GM04504 (cell line): ENCODE data around the gene ID3.
A peak's percentile ranks its signal among the peaks of the same experiment; 100 is the strongest.

Experiments
- DNase-seq: peaks from one replicate; pipeline ENCODE4 v3.0.0-alpha.2; 2012; ENCODE audit warnings: low read depth

ID3 gene

GRCh38 chr1:23564529-23565122, 5.3 kb upstream of the ID3 start:
- DNase-seq = no peak

GRCh38 chr1:23563755-23564374, 4.6 kb upstream of the ID3 start:
- no peak for DNase-seq

GRCh38 chr1:23563003-23563402, 3.7 kb upstream of the ID3 start:
- no peak for DNase-seq

GRCh38 chr1:23562137-23562876, 3.0 kb upstream of the ID3 start:
- DNase-seq = peak; percentile 95

- DNase-seq = no peak
These were observed 2.5 kb upstream of the ID3 start for GRCh38 chr1:23561813-23562100.

- DNase-seq = no peak
These were observed 1.9 kb upstream of the ID3 start for GRCh38 chr1:23561076-23561812.

GRCh38 chr1:23559985-23560741, 862 bp upstream of the ID3 start:
- no peak for DNase-seq

DNA sequence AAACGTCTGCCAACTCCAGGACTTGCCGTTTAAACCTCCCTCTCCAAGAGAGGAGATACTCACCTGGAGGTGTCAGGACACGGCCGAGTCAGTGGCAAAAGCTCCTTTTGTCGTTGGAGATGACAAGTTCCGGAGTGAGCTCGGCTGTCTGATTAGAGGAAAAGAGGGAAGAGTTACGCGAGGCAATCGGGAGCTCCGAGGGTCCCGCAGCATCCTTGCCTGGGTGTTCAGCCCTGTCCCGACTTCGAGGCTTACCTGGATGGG, 497 bp downstream of the ID3 start:
- DNase-seq = no peak

GRCh38 chr1:23558140-23558871, 995 bp downstream of the ID3 start:
- DNase-seq = no peak

GRCh38 chr1:23557471-23558124, 1.7 kb downstream of the ID3 start:
- DNase-seq = no peak

DNA sequence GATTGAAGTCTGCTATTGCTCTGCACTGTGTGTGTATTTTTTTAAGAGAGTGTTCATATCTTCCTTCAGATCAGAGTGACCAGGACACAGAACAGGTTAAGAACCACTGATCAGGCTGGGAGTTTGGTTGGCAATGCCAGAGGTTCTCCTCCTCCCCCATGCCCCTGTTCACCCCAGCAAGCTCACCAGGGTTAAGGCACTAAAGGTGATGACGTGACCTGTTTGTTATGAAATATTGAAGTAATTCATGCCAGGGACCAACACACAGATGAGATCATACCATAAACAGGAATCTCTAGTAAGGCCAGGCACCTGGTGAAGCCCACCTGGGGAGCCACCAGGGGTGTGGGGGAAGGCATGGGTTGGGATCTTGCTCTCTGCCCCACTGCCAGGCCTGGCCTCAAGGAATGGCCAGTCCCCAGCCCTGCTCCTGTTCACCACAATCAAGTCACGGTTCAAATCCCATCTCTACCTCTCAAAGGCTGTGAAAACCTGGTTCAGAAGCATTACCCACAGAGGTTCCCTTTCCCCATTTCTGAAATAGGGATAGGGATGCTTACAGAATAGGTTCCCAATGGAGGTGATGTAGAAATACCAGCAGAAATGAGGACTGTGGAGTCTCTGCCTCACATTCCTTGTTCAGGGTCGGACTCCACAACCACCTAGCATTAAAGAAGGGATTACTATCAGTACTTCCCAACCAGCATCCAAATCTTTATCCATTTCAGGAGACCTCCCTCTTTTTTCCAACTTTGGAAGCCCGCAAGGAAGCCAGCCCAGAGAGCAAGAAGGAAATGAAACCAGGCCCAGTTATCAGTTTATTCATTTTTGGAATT, 2.4 kb downstream of the ID3 start:
- no peak for DNase-seq

- no peak for DNase-seq
These were observed 3.2 kb downstream of the ID3 start for GRCh38 chr1:23555986-23556634.

- DNase-seq = no peak
These were observed 3.9 kb downstream of the ID3 start for GRCh38 chr1:23555270-23555985.

- DNase-seq = no peak
These were observed 4.6 kb downstream of the ID3 start for GRCh38 chr1:23554481-23555269.

GRCh38 chr1:23554127-23554480, 5.2 kb downstream of the ID3 start:
- DNase-seq = no peak

DNA sequence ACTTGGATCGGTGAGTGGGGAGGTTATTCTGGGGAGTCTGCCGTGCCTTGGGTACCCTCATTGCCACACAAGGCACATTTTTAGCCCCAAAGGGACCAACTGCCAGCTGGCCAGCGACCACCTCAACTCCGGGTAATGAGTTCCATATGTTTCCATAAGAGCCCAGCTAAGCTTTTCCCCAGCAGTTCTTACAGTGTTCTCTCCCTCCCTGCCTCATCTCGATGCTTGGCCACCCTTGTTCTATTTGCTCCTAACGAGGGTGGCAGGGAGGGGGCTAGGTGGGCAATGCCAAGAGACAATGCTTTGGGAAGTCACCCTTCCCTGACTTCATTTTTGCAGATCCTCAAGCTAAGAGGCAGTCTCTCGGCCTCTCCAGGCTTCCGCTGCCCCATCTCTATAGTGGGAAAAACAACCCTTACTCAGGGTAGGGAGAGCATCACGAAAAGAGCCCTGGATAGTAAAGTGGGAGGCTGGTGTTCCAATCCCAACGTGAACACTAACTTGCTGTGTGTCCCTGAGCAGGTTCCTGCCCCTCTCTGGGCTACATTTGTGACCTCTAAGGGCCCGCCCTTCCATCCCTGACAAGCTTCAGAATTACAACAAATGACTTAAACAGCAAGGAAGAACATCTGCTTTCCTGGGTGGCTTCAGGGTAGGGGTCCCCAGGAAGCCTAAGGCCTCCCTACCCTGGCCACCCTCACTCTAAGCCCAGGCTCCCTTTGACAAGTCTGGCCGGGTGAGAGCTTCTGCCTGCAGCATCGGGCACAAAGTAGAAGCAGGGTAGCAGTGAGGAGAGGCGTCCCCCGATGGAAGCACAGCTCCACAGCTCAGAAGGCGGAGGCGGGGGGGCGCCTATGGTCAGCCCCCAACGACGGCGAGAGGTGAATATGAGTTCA, 5.8 kb downstream of the ID3 start:
- DNase-seq = no peak

DNA sequence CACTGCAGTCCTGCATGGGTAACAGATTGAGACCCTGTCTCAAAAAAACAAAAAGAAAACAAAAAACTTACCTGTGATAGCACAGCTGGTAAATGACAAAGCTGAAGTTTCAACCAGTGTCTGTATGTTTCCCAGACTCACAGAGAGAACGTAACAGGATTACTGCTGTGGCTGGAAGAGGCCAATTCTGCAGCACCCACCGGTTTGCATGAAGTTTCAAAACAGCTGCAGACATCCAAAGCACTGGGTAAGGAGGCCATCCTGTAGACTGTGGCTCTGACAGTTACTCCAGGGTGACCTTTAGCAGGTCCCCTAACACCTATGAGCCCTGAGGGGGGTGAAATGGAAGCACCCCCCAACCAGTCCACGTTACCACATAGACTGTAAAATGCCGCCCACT, 7.5 kb downstream of the ID3 start:
- DNase-seq = no peak
